LNCaP clone FGC (cell line): ENCODE results near the gene NOTUM.
A peak's percentile ranks its signal among the peaks of the same experiment; 100 is the strongest.
"Not testable (repeated sequence)": the region's sequence is repeated elsewhere in the genome, so short reads cannot be mapped to it uniquely, and the experiment has no call there.

Source experiments
- DNase-seq: peaks from one replicate; pipeline ENCODE4 v3.0.0-alpha.2; 2011; ENCODE audit warnings: low read depth
- H3K4me3 ChIP-seq: 2 replicates; pipeline ENCODE4 v1.5.1; 2011; ENCODE audit warnings: mild to moderate bottlenecking, low read depth, low read length, control low read depth
- CTCF ChIP-seq: IDR thresholded peaks from 2 replicates; pipeline ENCODE4 v1.5.1; 2012; ENCODE audit warnings: mild to moderate bottlenecking; ENCODE audit not compliant: control insufficient read depth, insufficient read depth; ENCODE audit errors: extremely low read depth

Gene NOTUM

DNA sequence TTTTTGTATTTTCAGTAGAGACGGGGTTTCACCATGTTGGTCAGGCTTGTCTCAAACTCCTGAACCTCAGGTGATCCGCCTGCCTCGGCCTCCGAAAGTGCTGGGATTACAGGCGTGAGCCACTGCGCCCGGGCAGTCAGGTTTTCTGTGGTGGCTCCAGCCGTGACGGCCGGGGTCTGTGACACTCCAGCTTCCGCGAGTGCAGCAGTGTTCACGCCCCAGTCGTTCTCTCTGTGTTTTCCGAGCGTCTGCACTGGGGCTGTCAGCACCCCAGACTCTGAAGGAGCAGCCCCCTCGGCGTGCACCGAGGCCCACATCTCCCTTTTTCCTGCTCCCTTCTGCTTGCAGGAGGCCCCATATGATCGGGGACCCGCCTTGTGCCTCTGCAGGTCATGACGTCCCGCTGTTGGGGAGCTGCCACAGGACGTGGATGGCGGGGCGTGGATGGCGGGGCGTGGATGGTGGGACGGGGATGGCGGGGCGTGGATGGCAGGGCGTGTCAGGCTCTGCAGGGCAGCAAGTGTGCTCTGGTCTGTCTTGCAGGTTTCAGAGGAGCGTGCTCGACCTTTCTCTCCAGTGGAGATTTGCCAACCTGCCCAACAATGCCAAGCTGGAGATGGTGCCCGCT lies 22.1 kb upstream of the NOTUM start:
- TF ChIP-seq CTCF: no peak
- no peak for DNase-seq
- no peak overlapping the region for H3K4me3 ChIP-seq

DNA sequence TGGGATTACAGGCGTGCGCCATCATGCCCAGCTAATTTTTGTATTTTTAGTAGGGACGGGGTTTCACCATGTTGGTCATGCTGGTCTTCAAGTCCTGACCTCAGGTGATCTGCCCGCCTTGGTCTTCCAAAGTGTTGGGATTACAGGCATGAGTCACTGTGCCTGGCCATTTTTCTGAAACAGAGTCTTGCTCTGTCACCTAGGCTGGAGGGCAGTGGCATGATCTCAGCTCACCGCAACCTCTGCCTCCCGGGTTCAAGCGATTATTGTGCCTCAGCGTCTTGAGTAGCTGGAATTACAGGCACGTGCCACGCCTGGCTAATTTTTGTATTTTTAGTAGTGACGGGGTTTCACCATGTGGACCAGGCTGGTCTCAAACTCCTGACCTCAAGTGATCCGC lies 20.5 kb upstream of the NOTUM start:
- DNase-seq, H3K4me3 ChIP-seq: not testable (repeated sequence)

DNA sequence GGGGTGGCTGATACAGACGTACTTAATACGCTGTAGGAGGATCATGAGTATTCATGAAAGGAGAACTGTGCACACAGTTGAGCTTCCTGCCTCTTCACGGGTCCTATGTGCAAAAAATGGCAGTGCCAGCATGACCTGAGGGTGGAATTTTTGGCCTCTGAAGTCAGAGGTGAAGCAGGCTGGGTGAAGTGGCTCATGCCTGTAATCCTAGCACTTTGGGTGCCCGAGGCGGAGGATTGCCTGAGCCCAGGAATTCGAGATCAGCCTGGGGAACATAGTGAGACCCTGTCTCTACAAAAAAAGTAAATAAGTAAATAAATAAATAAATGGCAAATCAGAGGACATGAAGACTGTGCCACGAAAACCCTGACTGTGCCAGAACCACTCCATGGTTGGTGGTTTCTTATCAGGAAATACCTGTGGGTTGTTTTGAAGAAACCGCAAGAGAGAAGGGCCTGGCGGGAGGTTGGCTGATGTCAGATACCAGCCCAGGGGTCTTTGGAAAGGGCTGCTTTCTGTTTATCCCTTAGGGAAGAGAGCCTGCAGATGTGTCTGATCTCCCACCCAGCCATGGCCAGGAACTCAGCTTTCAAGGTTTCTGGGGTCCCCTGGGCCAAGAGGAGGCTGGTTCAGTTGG lies 19.8 kb upstream of the NOTUM start:
- no peak overlapping the region for H3K4me3 ChIP-seq
- TF ChIP-seq CTCF: no peak
- no peak for DNase-seq

DNA sequence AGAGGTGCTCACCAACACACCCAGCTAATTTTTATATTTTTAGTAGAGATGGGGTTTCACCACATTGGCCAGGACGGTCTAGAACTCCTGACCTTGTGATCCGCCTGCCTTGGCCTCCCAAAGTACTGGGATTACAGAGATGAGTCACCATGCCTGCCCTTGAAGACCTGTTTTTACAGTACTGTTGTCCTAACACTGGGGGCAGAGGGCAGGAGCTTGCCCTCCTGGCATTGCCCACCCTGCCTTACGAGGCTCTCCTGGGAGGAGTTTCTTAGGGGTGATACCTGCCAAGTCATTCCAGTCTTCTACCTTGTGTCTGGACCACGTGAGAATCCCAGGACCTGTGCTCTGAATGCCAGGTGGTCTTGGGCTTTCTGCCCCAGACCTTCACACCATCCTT lies 19.1 kb upstream of the NOTUM start:
- DNase-seq: no peak
- no peak for TF ChIP-seq CTCF
- H3K4me3 ChIP-seq: no peak overlapping the region

DNA sequence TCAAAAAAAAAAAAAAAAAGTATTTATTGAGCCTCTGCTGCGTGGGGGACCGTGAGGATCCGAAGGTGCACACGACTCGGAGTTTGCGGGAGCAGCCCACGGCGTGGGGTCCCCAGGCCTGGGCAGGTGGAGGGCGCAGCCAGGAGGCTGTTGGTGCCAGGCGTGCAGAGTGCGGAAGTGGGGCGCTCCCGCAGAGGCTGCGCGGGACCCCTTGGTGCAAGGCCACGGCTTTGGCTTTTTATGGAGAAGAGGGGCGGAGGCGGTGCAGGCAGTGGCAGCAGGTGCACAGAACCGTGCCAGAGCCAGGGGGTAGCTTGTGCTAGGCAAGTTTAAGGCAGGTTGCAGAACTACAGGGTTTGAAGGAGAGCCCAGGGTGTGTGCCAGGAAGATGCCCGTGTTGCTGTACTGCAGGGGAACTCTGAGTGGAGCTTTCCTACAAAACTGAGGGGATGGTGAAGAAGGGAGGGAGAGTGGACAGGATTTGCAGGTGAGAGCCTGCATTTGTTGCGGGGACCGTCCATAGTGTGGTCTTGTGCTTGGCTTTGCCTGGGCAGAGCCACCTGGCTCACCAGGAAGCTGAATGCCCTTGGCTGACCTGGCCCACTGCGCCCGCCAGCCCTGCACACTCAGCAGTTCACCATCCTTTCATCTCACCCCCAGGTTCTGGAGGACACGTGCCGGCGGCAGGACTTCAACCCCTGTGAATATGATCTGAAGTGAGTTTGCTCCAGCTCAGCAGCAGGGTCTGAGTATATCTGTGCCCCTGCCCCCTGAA lies 17.7 kb upstream of the NOTUM start:
- H3K4me3 ChIP-seq: peak overlapping the region; percentile 85
- no peak for DNase-seq
- no peak for TF ChIP-seq CTCF

DNA sequence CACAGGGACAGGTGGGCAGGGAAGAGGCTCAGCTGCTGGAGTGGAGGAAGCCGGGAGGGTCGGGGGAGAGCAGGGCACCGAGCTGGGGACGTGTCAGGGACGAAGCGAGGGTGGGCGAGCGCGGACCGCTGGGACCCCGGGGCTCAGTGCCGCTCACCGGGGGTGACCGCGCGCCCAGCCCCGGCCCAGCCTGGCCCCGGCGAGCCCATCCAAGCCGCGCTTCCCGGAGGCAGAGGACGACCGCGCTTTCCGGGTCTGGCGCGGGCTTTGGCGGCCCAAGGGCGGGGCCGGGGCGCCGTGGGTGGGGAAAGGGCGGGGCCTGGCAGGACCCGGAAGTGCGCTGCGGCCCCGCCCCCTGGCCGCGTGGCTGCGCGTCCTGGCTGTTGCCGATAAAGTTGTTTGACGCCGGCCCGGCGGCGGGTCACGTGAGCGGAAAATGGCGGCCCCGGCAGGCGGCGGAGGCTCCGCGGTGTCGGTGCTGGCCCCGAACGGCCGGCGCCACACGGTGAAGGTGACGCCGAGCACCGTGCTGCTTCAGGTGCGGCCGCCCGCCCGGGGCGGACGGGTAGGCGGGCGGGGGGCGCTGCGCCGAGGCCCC lies 16.3 kb upstream of the NOTUM start, which contains the start of gene ASPSCR1:
Gene ASPSCR1 (plus strand): TSS at position 419 of the 598 bp plus-strand sequence. CDS start 18 bp downstream, at position 437.
- peak within 1 kb of the TSS; percentile 85 for H3K4me3 ChIP-seq
- peak; percentile 54 for DNase-seq
- TF ChIP-seq CTCF: no peak

DNA sequence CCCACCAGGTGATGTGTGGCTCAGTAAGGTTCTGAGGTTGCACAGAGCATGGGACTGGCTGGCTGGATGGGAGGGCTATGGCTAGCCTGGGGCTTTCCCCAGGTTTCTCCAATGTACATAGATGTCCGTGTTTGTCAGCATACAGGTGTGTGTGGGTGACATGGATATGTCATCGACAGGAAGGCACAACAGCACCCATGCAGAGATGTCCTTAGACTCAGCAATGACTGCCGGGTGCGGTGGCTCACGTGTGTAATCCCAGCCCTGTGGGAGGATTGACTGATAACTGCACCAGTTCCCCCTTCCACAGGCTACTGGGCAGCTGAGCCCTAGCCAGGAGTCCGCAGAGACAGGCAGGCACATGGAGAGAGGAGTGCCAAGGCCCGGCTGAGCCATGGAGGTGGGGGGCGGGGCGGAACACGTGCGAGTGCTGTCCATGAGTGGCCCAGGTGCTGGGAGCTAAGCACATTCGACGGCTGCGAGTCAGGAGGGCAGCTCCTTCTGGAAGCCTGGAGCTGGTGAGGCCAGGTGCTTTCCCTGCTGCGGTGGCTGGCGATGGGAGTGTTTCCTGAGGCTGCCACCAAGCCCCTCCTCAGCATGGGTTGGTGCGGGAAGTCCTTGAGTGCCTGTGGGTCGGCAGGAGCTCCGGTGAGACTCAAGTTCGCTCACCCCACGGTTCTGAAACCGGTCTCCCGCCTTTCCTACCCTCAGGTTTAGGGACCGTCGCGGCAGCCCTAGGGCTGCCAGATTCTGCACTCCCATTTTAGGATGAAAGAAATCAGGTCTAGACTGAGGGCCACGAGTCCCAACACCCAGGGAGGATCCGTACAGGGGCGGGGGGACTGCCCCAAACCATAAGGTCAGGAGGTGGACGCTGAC lies 15.6 kb upstream of the NOTUM start:
- H3K4me3 ChIP-seq: peak overlapping the region; percentile 85
- no peak for DNase-seq
- no peak for TF ChIP-seq CTCF
